GM12872 (cell line): ENCODE data around the gene SLC31A2.

ENCODE experiments used
- TF ChIP-seq, protein P1 (sequence below): IDR thresholded peaks from 3 replicates; pipeline ENCODE4 v1.5.1; 2011; ENCODE audit warnings: low read depth, mild to moderate bottlenecking, low read length, moderate library complexity; ENCODE audit not compliant: insufficient read depth

Gene SLC31A2

DNA sequence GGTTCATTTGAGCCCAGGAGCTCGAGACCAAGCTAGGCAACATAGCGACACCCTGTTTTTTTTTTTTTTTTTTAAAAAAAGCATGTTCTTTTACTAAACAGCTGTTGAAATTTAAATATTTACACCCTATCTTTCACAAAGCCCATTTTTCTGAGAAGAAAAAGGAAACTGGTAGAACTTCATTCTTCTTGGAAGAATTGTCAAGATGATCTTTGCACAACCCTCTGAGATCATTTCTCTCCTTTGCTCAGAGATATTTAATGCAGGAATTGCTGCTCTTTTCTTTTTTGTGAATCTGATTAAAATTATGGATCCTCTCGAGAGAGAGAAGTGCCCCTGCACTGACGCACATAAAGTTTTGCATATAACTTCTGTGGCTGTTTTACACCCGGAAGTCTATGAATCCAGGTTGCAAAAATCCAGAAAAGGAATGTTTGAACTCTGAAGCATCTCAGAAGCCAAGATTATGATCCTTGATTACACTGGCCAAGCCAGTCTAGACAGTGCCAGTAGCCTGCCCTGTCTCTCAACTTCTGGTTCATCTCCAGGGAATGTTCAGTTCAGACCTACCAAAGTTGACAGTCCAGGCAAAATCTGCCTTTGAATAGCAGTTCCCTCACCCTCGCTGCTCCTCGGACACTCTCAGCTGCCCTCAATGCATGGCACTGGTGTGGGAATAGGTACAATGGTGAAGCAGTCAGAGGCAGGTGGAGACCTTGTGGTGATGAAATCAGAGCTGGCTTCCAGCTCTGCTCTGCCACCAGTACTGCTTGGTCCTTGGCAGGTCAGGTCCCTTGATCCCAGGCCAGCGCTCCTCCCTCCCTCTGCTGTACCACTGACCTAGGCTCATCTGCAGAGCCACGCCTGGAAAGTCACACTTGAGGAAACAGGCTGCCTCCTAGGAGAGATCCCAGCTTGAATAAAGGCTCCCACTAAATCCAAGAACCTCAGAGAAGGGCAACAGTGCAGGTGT lies 13.3 kb upstream of the SLC31A2 start:
- TF ChIP-seq, protein P1, sequence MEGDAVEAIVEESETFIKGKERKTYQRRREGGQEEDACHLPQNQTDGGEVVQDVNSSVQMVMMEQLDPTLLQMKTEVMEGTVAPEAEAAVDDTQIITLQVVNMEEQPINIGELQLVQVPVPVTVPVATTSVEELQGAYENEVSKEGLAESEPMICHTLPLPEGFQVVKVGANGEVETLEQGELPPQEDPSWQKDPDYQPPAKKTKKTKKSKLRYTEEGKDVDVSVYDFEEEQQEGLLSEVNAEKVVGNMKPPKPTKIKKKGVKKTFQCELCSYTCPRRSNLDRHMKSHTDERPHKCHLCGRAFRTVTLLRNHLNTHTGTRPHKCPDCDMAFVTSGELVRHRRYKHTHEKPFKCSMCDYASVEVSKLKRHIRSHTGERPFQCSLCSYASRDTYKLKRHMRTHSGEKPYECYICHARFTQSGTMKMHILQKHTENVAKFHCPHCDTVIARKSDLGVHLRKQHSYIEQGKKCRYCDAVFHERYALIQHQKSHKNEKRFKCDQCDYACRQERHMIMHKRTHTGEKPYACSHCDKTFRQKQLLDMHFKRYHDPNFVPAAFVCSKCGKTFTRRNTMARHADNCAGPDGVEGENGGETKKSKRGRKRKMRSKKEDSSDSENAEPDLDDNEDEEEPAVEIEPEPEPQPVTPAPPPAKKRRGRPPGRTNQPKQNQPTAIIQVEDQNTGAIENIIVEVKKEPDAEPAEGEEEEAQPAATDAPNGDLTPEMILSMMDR: no peak

DNA sequence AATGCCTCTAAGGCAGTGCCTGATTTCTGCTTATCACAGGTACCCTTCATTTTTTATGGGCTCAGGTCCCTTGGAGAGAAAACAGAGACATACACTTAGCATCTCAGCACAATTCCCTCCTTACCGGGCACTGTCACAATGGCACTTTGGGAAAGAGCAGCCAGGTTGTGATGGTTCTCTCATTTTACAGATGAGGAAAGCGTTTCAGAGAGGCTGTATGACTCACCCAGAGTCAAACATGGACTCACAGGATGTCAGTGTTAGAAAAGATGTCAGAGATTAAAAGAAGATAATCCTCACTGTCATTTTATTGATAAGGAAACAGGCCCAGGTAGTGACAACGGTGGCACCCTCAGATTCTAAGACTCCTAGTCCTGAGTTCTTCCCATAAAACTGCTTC lies 12.0 kb upstream of the SLC31A2 start:
- TF ChIP-seq, protein P1: no peak

DNA sequence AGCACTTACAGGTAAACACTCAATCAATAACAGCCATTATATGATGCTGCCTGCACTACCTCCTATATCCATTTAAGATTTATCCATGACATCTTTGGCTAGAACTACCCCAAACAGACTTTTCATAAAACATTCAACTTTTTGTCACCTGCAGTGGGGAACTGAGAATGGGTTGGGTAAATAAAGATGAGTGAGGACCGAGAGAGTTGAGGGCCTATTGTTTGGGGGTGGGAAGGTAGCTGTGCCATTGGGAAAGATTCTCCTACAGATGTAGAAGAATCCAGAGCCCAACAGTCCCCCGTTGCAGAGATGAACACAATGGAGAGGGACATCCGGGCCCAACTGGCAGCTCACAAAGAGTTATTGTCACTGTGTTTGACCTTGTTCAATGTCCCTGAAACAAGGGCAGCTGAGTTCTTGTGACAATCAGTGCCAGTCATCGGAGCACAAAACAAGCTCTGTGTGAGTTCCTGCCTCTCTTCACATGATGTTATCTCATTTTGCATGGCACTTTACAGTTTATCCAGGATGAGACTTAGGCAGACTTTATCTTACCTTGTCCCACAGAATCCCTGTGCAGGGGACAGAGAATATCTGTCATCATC lies 11.5 kb upstream of the SLC31A2 start:
- TF ChIP-seq, protein P1: no peak

DNA sequence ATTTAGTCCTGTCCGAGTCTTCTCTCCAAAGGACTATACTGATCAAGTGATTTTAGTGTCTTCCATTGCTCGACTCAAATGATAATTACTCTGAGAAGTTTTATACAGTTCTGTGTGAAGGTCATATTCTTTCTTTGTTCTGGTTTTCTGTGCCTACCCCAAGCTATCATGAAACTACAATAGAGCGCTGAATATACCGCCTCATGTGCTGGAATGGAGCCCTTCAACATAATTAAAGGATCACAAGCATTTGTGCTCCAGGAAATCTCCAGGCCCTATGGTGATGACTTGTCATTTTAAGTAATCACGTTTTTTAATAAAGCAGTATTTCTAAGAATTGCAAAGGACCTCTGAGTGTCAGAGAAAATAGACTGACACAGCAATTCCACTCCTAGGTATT lies 10.9 kb upstream of the SLC31A2 start:
- TF ChIP-seq, protein P1: no peak

DNA sequence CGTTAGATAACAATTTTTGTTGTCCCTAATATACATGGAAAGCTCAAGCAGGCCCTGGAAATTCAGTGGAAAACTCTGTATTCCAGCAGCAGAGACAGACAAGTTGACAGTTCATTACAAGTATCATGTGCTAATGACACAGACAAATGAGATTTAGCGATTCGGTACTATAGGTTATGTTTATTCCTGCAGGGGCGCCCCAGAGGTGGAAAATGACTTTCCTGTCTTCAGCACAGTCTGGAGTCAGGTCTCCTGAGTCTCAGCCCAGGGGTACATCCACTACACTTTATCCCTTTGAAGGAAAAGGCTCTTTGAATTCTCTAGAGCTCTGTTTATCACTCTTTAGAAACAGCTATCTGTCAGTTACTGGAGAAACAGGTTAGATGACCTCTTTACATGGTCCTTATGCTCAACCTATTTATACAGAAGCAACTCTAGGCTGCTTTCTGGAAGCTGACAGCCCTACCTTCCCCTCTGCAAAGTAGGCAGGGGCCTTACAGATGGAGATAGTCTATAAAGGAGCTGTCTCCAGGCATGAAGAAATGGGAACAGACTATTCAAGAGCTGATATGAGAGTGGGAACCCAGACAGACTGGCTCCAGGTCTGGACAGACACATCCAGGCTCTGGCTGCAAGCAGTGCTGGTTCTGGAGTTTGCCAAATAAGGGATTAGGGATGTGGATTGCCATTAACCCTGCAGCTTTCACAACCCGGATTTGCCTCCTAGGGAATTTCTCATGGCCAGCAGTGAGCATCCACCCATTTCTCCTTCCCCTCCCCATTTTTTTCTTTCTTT lies 7.2 kb upstream of the SLC31A2 start:
- TF ChIP-seq, protein P1: no peak

DNA sequence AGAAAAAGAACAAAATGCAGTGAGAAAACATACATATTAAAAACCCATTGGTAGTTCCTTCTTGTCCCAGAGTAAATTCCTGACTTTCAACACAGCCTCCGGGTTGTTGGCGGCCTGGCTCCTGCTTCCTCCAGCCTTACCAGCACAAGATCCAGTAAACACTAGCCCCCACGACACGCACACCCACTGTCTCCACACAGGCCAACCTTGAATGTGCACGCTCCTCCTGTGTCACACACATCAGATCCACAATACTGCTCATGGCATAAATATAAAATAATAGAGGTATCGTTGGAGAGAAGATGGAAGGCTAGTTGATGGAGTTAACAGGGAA lies 2.5 kb upstream of the SLC31A2 start:
- TF ChIP-seq, protein P1: no peak
